Cardiac atrium fibroblast (primary cell): ENCODE results near the gene MAP3K7. TPM values are rescaled to one million over a fixed set of nuclear protein-coding genes. Genes with fewer than 3 reads are reported as not detected.

Experiments used
- total RNA-seq: library from RNA; depleted of rRNA; stranded (reverse); fragments of >200 nt; gene quantifications from 2 replicates; pipeline ENCODE4 v1.2.3, GENCODE V29; 2015

Gene MAP3K7
- 19.1 and 22.2 TPM in 2 replicates for total RNA-seq

DNA sequence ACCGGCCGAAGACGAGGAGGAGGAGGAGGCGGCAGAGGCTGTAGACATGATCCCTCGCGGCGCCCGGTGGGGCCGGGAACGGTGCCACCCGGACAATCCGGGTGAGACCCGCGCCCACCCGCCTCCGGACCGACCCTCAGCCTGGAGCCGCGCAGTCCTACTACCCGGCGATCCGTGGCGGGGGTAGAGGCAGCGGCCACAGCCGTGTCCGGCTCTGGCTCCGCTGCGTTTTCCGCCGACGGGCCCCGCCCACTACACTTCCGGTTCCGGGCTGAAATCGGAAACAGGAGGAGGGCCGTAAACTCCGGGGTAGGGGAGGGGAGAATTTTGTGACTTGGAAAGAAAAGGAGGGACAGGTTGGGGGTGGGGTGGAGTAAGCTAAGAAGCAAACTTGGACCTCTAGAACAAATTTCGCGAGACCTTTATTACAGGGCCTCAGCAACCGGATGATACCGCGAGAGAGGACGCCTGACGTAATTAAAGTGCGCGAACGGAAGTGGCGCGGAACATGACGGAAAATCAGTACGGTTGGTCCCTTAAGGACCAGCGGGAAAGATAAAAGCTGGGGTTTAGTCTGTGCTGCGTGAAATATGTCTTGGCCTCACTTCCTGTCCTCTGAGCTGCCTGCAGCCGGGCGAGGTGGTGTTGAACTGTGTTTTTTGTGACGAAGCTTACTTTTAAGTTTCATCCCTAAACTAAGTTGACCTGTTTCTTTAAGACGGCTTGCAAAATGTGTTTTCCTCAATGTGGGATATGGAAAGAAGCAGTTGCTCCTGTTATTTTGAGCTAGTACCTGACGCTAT lies at the start of gene MAP3K7:
TSS of gene MAP3K7 (minus strand) at position 237 of the 803 bp plus-strand sequence. CDS start at position 48, 189 bp downstream.

